Panc1 (cell line): ENCODE results near the gene OPN5. TPM values are rescaled to one million over a fixed set of nuclear protein-coding genes. Genes with fewer than 3 reads are reported as not detected.

Experiments
- ATAC-seq: fragments of 200-7000 bp; cut with Tn5 transposase; 2 replicates; pipeline ENCODE4 v1.9.1; 2020; ENCODE audit warnings: mild to moderate bottlenecking, moderate library complexity
- BruUV-seq: library from RNA; stranded (reverse); fragments of 400-500 nt; replicated peaks from 2 replicates; lab custom pipeline; 2021; lab: Mats Ljungman, UMichigan
- CTCF ChIA-PET: fragments of 300-600 bp; sonication (Branson Sonifier 250); formaldehyde crosslinking; loops from one replicate; lab custom pipeline; 2022; ENCODE audit warnings: antibody characterized with exemption; lab: Charles Lee
- POLR2A ChIA-PET: fragments of 300-600 bp; sonication (Branson Sonifier 250); formaldehyde crosslinking; loops from one replicate; lab custom pipeline; 2022; ENCODE audit warnings: antibody characterized with exemption; lab: Charles Lee
- DNase-seq: peaks from one replicate; pipeline ENCODE4 v3.0.0-alpha.2; 2010; ENCODE audit warnings: low read depth, low spot score
- H3K27ac ChIP-seq: 2 replicates; pipeline ENCODE4 v1.5.1; 2011; ENCODE audit warnings: mild to moderate bottlenecking, low read length, inconsistent platforms
- H3K27me3 ChIP-seq: fragments of 200-500 bp; sonication (Bioruptor generic); 2 replicates; pipeline ENCODE4 v1.6.0; 2014; ENCODE audit warnings: low read length, inconsistent platforms; ENCODE audit not compliant: control insufficient read depth, insufficient read depth
- H3K36me3 ChIP-seq: fragments of 200-500 bp; sonication (Bioruptor generic); 2 replicates; pipeline ENCODE4 v1.5.1; 2014; ENCODE audit warnings: inconsistent platforms, mild to moderate bottlenecking, low read length, moderate library complexity; ENCODE audit not compliant: control insufficient read depth, insufficient read depth
- H3K4me1 ChIP-seq: 2 replicates; pipeline ENCODE4 v1.5.1; 2011; ENCODE audit warnings: inconsistent platforms, mild to moderate bottlenecking, low read length, moderate library complexity; ENCODE audit not compliant: control insufficient read depth, insufficient read depth
- H3K4me3 ChIP-seq, 2 experiments: 2 replicates each; pipeline ENCODE4 v1.5.1; 2011 to 2012; ENCODE audit warnings: low read depth in 2 of 2, low read length in 2 of 2, mild to moderate bottlenecking in 2 of 2, inconsistent platforms in 1 of 2, moderate library complexity in 1 of 2
- H3K9me3 ChIP-seq: fragments of 200-500 bp; sonication (Bioruptor generic); 2 replicates; pipeline ENCODE4 v1.5.1; 2014; ENCODE audit warnings: low read depth, mild to moderate bottlenecking, inconsistent platforms, low read length, moderate library complexity; ENCODE audit not compliant: control insufficient read depth, insufficient read depth
- CTCF ChIP-seq: fragments of 450-650 bp; IDR thresholded peaks from 2 replicates; pipeline ENCODE4 v1.5.1; 2017; ENCODE audit warnings: mild to moderate bottlenecking
- POLR2AphosphoS5 ChIP-seq: IDR thresholded peaks from 2 replicates; pipeline ENCODE4 v1.6.1; 2012; ENCODE audit warnings: mild to moderate bottlenecking, low read depth, low read length, moderate library complexity
- REST ChIP-seq, 2 experiments: IDR thresholded peaks; 2 replicates each; pipeline ENCODE4 v1.6.1; 2011 to 2012; ENCODE audit warnings: low read depth in 2 of 2, control low read depth in 1 of 2, low read length in 1 of 2, mild to moderate bottlenecking in 1 of 2, moderate library complexity in 1 of 2; ENCODE audit not compliant: insufficient read depth in 1 of 2
- SIN3A ChIP-seq: IDR thresholded peaks from 2 replicates; pipeline ENCODE4 v1.6.1; 2012; ENCODE audit warnings: low read depth, mild to moderate bottlenecking, low read length, moderate library complexity, borderline replicate concordance; ENCODE audit not compliant: insufficient read depth
- TCF7L2 ChIP-seq: IDR thresholded peaks from 2 replicates; pipeline ENCODE4 v1.6.1; 2011; ENCODE audit warnings: mild to moderate bottlenecking, low read depth, low read length, inconsistent platforms
- in situ Hi-C: cut with HindIII; loops from 2 replicates; pipeline ENCODE4 v1.10.0; 2016; ENCODE audit warnings: low sequenced_read_pairs, low pct_unique_long_range_greater_than_20kb
- intact Hi-C: fragments of 100-400 bp; cut with micrococcal nuclease; formaldehyde crosslinking; loops from one replicate; pipeline ENCODE4 v1.10.0; 2022; ENCODE audit not compliant: unreplicated experiment
- total RNA-seq: library from RNA; stranded (reverse); gene quantifications from one replicate; pipeline ENCODE4 v1.2.1, GENCODE V29; 2021; ENCODE audit not compliant: unreplicated experiment

Gene OPN5
- total RNA-seq, 1 experiment from 2014 or later: not detected

- Histone ChIP-seq H3K27me3 (peaks cover 2% of the 10 kb centered on the region; the same call in 1 of the 2 replicates), H3K36me3 (no peaks in the 10 kb centered on the region), H3K9me3 (no peaks in the 10 kb centered on the region), H3K4me1 (no peaks in the 10 kb centered on the region), H3K4me3 (no peak overlapping the region), H3K27ac (no peak overlapping the region)
- in situ Hi-C loops: no loop called here
- intact Hi-C loops: no loop called here
- ATAC-seq (no peak), DNase-seq (no peak)
- BruUV-seq: no TSS peak
- POLR2A ChIA-PET: no interaction called here
- CTCF ChIA-PET: no interaction called here
- TF ChIP-seq SIN3A (no peak), POLR2AphosphoS5 (no peak), TCF7L2 (no peak), REST (IDR thresholded peaks at IDR 0.05; ENCODE audit: insufficient read depth in 1 of 2, low read depth in 2 of 2, low read length in 1 of 2) (no peak), CTCF (no peak)
Observed at GRCh38 chr6:47811443-47811842, 29.6 kb downstream of the OPN5 start.

GRCh38 chr6:47817749-47818148 is 35.9 kb downstream of the OPN5 start:
- in situ Hi-C loops: no loop called here
- DNase-seq: no peak
- POLR2A ChIA-PET: no interaction called here
- intact Hi-C loops: no loop called here
- no peak overlapping the region for H3K4me3 ChIP-seq
- H3K27ac ChIP-seq: no peak overlapping the region
- H3K4me1 ChIP-seq: no peaks in the 10 kb centered on the region
- no peaks in the 10 kb centered on the region for H3K27me3 ChIP-seq
- CTCF ChIA-PET: no interaction called here
- no peak for ATAC-seq
- no peaks in the 10 kb centered on the region for H3K9me3 ChIP-seq
- TF ChIP-seq TCF7L2 (no peak), POLR2AphosphoS5 (no peak)
- no peaks in the 10 kb centered on the region for H3K36me3 ChIP-seq
- BruUV-seq: no TSS peak

GRCh38 chr6:47819461-47819860 is 37.6 kb downstream of the OPN5 start:
- H3K27ac ChIP-seq: no peak overlapping the region
- intact Hi-C loops: no loop called here
- in situ Hi-C loops: no loop called here
- no peak overlapping the region for H3K4me3 ChIP-seq
- no peaks in the 10 kb centered on the region for H3K4me1 ChIP-seq
- no peak for TF ChIP-seq SIN3A
- no peak for TF ChIP-seq REST (IDR thresholded peaks at IDR 0.05; ENCODE audit: insufficient read depth in 1 of 2, low read depth in 2 of 2, low read length in 1 of 2)
- no peak for TF ChIP-seq TCF7L2
- TF ChIP-seq CTCF: no peak
- TF ChIP-seq POLR2AphosphoS5: no peak
- H3K36me3 ChIP-seq: no peaks in the 10 kb centered on the region
- BruUV-seq: no TSS peak
- ATAC-seq (no peak), DNase-seq (no peak)
- ChIA-PET POLR2A (no interaction called here), CTCF (no interaction called here)
- H3K9me3 ChIP-seq: no peaks in the 10 kb centered on the region
- H3K27me3 ChIP-seq: no peaks in the 10 kb centered on the region
